ENCODE measurements around the gene MDH1.

DNA sequence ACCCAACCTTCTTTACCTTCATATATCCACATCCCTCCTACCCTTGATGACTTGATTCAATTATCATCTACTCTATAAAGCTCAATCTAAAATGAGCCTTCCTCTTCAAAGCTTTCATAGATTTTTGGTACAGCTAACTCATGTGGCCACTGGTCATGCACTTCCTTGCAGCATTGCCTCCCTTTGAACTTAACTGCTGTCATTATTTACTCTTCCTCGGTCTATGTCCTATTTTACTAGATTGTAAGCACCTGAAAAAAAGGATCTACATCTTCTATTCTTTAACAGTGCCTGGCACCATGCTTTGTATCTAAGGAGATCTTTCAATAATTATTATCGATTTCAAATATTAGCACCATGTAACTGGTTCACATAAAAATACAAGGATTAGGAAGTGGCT is 30.6 kb downstream of the MDH1 start:
- TF ChIP-seq BRF1 (IDR thresholded peaks at IDR 0.05; ENCODE audit: borderline replicate concordance, extremely low read depth, insufficient read length) = no peak
- no peak for TF ChIP-seq NR2F6 (CRISPR knock-in tag; IDR thresholded peaks at IDR 0.05)
- TF ChIP-seq, protein P1, sequence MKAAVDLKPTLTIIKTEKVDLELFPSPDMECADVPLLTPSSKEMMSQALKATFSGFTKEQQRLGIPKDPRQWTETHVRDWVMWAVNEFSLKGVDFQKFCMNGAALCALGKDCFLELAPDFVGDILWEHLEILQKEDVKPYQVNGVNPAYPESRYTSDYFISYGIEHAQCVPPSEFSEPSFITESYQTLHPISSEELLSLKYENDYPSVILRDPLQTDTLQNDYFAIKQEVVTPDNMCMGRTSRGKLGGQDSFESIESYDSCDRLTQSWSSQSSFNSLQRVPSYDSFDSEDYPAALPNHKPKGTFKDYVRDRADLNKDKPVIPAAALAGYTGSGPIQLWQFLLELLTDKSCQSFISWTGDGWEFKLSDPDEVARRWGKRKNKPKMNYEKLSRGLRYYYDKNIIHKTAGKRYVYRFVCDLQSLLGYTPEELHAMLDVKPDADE (conservative IDR thresholded peaks at IDR 0.05; ENCODE audit: control insufficient read depth, low read depth, low read length) = no peak
- no peak for TF ChIP-seq ESRRA (IDR thresholded peaks at IDR 0.05; ENCODE audit: borderline replicate concordance, low read depth)
- TF ChIP-seq, protein P2, sequence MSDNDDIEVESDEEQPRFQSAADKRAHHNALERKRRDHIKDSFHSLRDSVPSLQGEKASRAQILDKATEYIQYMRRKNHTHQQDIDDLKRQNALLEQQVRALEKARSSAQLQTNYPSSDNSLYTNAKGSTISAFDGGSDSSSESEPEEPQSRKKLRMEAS (CRISPR knock-in tag; IDR thresholded peaks at IDR 0.05) = no peak
- TF ChIP-seq, protein P3, sequence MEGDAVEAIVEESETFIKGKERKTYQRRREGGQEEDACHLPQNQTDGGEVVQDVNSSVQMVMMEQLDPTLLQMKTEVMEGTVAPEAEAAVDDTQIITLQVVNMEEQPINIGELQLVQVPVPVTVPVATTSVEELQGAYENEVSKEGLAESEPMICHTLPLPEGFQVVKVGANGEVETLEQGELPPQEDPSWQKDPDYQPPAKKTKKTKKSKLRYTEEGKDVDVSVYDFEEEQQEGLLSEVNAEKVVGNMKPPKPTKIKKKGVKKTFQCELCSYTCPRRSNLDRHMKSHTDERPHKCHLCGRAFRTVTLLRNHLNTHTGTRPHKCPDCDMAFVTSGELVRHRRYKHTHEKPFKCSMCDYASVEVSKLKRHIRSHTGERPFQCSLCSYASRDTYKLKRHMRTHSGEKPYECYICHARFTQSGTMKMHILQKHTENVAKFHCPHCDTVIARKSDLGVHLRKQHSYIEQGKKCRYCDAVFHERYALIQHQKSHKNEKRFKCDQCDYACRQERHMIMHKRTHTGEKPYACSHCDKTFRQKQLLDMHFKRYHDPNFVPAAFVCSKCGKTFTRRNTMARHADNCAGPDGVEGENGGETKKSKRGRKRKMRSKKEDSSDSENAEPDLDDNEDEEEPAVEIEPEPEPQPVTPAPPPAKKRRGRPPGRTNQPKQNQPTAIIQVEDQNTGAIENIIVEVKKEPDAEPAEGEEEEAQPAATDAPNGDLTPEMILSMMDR (IDR thresholded peaks at IDR 0.05 in 2 of 3, conservative IDR thresholded peaks at IDR 0.05 in 1 of 3; ENCODE audit: insufficient read depth in 2 of 3, low read depth in 1 of 3, low read length in 3 of 3) = no peak
- TF ChIP-seq ZNF584 (CRISPR knock-in tag; IDR thresholded peaks at IDR 0.05; ENCODE audit: low read depth) = no peak
- no peak for TF ChIP-seq FOXM1 (IDR thresholded peaks at IDR 0.05; ENCODE audit: low read depth)
- no peak for TF ChIP-seq FOXM1 (CRISPR knock-in tag; IDR thresholded peaks at IDR 0.05; ENCODE audit: low read depth)
- TF ChIP-seq, protein P4, sequence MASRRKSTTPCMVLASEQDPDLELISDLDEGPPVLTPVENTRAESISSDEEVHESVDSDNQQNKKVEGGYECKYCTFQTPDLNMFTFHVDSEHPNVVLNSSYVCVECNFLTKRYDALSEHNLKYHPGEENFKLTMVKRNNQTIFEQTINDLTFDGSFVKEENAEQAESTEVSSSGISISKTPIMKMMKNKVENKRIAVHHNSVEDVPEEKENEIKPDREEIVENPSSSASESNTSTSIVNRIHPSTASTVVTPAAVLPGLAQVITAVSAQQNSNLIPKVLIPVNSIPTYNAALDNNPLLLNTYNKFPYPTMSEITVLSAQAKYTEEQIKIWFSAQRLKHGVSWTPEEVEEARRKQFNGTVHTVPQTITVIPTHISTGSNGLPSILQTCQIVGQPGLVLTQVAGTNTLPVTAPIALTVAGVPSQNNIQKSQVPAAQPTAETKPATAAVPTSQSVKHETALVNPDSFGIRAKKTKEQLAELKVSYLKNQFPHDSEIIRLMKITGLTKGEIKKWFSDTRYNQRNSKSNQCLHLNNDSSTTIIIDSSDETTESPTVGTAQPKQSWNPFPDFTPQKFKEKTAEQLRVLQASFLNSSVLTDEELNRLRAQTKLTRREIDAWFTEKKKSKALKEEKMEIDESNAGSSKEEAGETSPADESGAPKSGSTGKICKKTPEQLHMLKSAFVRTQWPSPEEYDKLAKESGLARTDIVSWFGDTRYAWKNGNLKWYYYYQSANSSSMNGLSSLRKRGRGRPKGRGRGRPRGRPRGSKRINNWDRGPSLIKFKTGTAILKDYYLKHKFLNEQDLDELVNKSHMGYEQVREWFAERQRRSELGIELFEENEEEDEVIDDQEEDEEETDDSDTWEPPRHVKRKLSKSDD (conservative IDR thresholded peaks at IDR 0.05; ENCODE audit: low read length) = no peak
- TF ChIP-seq EP300 (IDR thresholded peaks at IDR 0.05; ENCODE audit: low read length) = no peak
- TF ChIP-seq NFXL1 (CRISPR knock-in tag; IDR thresholded peaks at IDR 0.05) = no peak
- no peak for TF ChIP-seq HDAC6 (IDR thresholded peaks at IDR 0.05; ENCODE audit: low read depth, low read length)
- TF ChIP-seq RAD21 (CRISPR knock-in tag; conservative IDR thresholded peaks at IDR 0.05 in 1 of 2, IDR thresholded peaks at IDR 0.05 in 1 of 2) = no peak

All from K562 (cell line).